IPS-NIHi11 (cell line): ENCODE measurements around the gene PARL.

Source experiments
- DNase-seq: peaks from one replicate; pipeline ENCODE4 v3.0.0; 2012; ENCODE audit warnings: mixed read lengths, low spot score

Gene PARL

GRCh38 chr3:183854318-183855035 is 30.2 kb downstream of the PARL start:
- DNase-seq: no peak

GRCh38 chr3:183845608-183846288 is 38.9 kb downstream of the PARL start:
- no peak for DNase-seq

- no peak for DNase-seq
Observed at GRCh38 chr3:183845090-183845489, 39.6 kb downstream of the PARL start.

- no peak for DNase-seq
Observed at GRCh38 chr3:183844606-183845005, 40.1 kb downstream of the PARL start.

- DNase-seq: no peak
Observed at GRCh38 chr3:183839751-183840150, 44.9 kb downstream of the PARL start.

- DNase-seq: no peak
Observed at GRCh38 chr3:183837894-183838293, 46.8 kb downstream of the PARL start.

GRCh38 chr3:183837390-183837789 is 47.3 kb downstream of the PARL start:
- no peak for DNase-seq

- DNase-seq: no peak
Observed at GRCh38 chr3:183833516-183833915, 51.2 kb downstream of the PARL start.

GRCh38 chr3:183830187-183830586 is 54.5 kb downstream of the PARL start:
- DNase-seq: no peak

GRCh38 chr3:183829466-183829865 is 55.2 kb downstream of the PARL start:
- DNase-seq: no peak

- DNase-seq: no peak
Observed at GRCh38 chr3:183828538-183828870, 56.2 kb downstream of the PARL start.

- DNase-seq: no peak
Observed at GRCh38 chr3:183827809-183828537, 56.7 kb downstream of the PARL start.

GRCh38 chr3:183826448-183827250 is 58.0 kb downstream of the PARL start:
- no peak for DNase-seq

- peak; percentile 94 for DNase-seq
Observed at GRCh38 chr3:183825456-183826161, 59.1 kb downstream of the PARL start, which contains the start of gene MAP6D1. MAP6D1 (minus strand) TSS chr3:183825577; CDS start chr3:183825547, 30 bp downstream.

GRCh38 chr3:183824761-183825455 is 59.8 kb downstream of the PARL start:
- DNase-seq: peak; percentile 73

- no peak for DNase-seq
Observed at GRCh38 chr3:183823963-183824362, 60.7 kb downstream of the PARL start.

GRCh38 chr3:183822631-183823030 is 62.0 kb downstream of the PARL start:
- DNase-seq: peak; percentile 38

GRCh38 chr3:183819831-183820230 is 64.8 kb downstream of the PARL start:
- peak; percentile 54 for DNase-seq

- DNase-seq: no peak
Observed at GRCh38 chr3:183818706-183819624, 65.7 kb downstream of the PARL start.
